ENCODE data around the gene KCND3.

GRCh38 chr1:111873460-111874030 is 115.9 kb downstream of the KCND3 start:
- TF ChIP-seq CTCF (IDR thresholded peaks at IDR 0.05; ENCODE audit: extremely low read depth in 1 of 2, insufficient read depth in 1 of 2, low read depth in 1 of 2, low read length in 2 of 2) (no peak), POLR2AphosphoS5 (IDR thresholded peaks at IDR 0.05; ENCODE audit: insufficient read depth, low read depth, low read length) (no peak), POLR2A (IDR thresholded peaks at IDR 0.05; ENCODE audit: low read depth, low read length) (no peak), MAX (IDR thresholded peaks at IDR 0.05; ENCODE audit: insufficient read depth, insufficient read length) (no peak), EZH2 (IDR thresholded peaks at IDR 0.05; ENCODE audit: borderline replicate concordance, low read depth, low read length, severe bottlenecking) (no peak), JUN (IDR thresholded peaks at IDR 0.05; ENCODE audit: borderline replicate concordance, insufficient read depth, insufficient read length, low read depth) (no peak), GATA2 (IDR thresholded peaks at IDR 0.05; ENCODE audit: insufficient read depth, insufficient read length, low read depth, low read length) (no peak)

Measured in endothelial cell of umbilical vein (primary cell).